OCI-M2 (cell line): ENCODE results near the gene UCN3.
"Not testable (repeated sequence)": the region's sequence is repeated elsewhere in the genome, so short reads cannot be mapped to it uniquely, and the experiment has no call there.

Experiments
- DNase-seq: peaks from one replicate; lab custom pipeline; 2025; ENCODE audit not compliant: unreplicated experiment; lab: John Stamatoyannopoulos, UW

The UCN3 gene

DNA sequence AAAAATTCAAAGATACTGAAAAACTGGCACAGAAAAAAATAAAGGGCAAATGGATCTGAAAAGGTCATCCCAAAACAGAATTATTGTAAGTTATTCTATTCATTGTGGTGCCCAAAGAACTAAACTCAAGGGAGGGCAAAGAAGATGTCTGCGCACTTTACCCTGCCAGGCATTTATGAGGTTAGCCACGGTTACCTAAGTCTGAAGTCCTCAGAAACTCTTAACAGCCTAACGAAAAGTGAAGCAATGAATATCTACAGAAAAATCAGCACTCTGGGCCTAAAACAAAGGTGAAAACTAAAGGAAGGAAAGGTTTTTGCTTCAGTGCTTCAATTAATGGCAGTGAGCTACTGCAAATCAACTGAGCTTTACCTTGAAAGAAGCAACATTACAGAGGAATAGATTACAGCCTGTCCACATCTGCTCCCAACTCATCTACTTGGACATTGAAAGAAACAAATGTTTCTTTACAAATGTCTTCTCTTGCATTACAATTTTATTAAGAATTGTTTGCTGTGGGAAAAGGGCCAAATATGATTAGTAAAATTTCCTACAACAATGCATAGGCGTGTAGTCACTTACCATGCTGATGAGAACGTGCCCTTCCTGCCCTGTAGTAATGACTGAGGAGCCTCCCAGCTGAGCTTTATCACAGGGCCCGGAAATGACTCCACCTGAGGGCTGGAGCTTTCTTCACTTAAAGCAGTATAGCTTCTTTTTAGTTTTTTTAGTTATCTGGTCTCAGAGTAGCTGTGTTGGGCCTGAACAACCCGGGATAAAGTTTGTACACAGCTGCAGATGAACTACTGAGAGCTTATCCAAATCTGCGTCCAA is 39.7 kb downstream of the UCN3 start, which contains the start of gene TUBAL3:
Gene TUBAL3, minus strand, starts transcription at position 621 of the 834 bp plus-strand sequence. Its CDS starts 36 bp downstream, at position 585.
- no peak for DNase-seq

- no peak for DNase-seq
Measured at GRCh38 chr10:5406918-5407317, 42.2 kb downstream of the UCN3 start.

- not testable (repeated sequence) for DNase-seq
Measured at GRCh38 chr10:5410787-5411186, 46.0 kb downstream of the UCN3 start.

DNA sequence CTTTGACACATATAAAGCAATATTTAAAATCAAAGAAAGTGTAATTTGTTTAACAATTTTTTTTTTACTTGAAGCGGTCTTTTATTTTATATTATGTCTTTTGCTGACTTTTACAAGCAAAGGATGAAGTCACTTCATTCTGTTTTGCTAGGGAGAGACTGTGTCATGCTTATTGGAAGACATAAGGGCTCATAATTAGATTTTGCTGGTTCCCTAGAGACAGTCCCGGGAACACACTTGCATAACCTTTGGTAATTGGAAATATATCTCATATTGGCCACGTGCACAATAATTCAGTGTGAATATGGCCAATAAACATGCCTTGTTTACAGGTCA is 47.1 kb downstream of the UCN3 start:
- DNase-seq = no peak

DNA sequence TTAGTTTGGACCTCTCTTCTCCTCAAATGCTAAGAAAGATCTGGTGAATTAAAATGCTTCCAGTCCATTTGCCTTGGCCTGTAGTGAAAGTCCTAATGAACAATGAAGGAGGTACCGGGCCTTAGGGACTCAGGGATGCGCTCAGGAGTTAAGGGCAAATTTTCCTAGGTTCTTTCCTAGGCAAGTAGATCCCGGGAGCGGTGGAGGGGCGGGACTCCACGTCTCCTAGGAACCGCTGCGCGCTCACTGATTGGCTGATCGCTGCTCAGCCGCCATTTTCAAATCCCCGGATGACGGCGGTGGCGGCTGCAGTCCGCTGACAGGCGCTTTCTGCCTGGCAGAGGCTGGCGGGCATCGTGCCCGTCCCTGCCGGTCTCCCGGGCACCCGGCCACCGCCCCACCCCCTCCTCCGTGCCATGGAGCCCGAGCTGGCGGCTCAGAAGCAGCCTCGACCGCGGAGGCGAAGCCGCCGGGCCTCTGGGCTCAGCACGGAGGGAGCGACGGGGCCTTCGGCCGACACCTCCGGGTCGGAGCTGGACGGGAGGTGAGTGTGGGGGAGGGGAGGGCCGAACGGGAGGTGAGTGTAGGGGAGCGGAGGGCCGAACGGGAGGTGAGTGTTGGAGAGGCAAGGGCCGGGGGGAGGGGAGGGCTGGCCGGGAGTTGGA is 47.6 kb downstream of the UCN3 start, which contains the start of gene NET1:
Gene NET1, plus strand, starts transcription at position 281 of the 665 bp plus-strand sequence. Its CDS starts 136 bp downstream, at position 417.
- DNase-seq = peak; percentile 41

GRCh38 chr10:5413012-5413938 is 48.5 kb downstream of the UCN3 start:
- DNase-seq = no peak

DNA sequence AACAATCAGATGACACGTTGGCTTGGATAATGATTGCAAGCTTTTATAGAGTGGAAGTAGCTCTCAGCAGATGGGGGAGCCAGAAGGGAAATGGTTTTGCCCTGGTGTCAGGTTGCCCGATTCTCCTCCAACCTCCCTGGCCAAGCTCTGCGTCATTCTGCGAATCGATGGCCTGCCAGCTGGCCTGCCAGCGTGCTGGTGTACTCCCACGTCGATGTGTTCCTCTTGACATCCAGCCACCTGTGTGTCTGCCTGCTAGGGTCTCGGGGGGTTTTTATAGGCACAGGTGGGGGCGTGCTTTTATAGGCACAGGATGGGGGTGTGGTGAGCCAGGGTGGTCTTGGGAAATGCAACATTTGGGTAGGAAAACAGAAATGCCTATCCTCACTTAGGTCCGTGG is 52.2 kb downstream of the UCN3 start:
- no peak for DNase-seq

- no peak for DNase-seq
Measured at GRCh38 chr10:5418584-5418983, 53.8 kb downstream of the UCN3 start.

DNA sequence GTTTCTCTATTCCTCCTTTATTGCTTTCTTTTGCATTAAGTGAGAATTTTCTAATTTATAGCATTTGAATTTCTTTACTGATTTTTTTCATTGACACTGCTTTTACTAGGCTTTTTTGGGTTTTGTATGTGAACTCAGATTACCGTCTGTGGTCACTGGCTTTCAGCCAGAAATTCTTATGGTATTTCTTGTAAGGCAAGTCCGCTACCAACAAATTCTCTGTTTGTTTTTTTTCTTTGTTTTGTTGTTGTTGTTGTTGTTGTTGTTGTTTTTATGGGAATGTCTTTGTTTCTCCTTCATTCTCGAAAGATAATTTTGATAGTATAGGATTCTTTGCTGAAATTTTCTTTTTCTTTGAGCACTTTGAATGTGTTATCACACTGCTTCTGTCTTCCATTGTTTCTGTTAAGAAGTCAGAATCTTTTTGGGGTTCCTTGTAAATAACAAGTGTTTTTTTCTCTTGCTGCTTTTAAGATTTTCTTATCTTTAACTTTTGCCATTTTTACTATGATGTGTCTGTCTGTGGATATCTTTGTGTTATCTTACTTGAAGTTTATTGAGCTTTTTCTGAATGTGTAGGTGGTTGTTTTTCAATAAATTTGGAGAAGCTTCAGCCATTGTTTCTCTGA is 54.8 kb downstream of the UCN3 start:
- no peak for DNase-seq

DNA sequence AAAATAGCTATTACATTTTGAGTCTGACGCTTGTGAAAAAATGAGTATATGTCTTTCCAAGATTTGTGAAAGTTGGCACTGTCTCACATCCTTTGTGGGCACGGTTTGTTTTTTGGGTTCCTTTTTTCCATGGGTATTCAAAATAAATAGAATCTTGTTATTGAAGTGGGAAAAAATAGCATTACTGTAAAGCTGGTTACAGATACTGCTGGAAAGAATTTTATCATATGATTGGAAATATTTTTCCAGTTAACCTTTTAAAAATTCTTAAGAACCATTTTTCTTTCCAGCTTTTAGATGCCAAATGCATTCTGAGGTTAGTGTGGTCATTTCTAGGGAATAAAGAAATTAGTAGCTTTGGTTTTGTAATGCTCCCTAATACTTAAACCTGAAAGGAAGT is 59.0 kb downstream of the UCN3 start:
- no peak for DNase-seq
